ENCODE data around the gene TRPM1.
"Not testable (repeated sequence)": the region's sequence is repeated elsewhere in the genome, so short reads cannot be mapped to it uniquely, and the experiment has no call there.

Gene TRPM1

GRCh38 chr15:31116423-31117030 lies 15.0 kb upstream of the TRPM1 start:
- no peak for DNase-seq

- DNase-seq, result no peak
Measured at GRCh38 chr15:31111091-31111647, 9.6 kb upstream of the TRPM1 start.

- no peak for DNase-seq
Measured at GRCh38 chr15:31108836-31109235, 7.3 kb upstream of the TRPM1 start.

GRCh38 chr15:31106495-31107300 lies 5.2 kb upstream of the TRPM1 start:
- peak in 1 of 3 experiments; percentile 7 for DNase-seq

GRCh38 chr15:31104003-31104402 lies 2.5 kb upstream of the TRPM1 start:
- no peak for DNase-seq

- no peak for DNase-seq
Measured at GRCh38 chr15:31102374-31103342, 1.1 kb upstream of the TRPM1 start.

GRCh38 chr15:31102039-31102321 lies 455 bp upstream of the TRPM1 start:
- peak in 1 of 3 experiments; percentile 58 for DNase-seq

GRCh38 chr15:31100738-31101137 lies 787 bp downstream of the TRPM1 start:
- DNase-seq, result peak in 1 of 3 experiments; percentile 22

- DNase-seq, result peak in 1 of 3 experiments; percentile 15
Measured at GRCh38 chr15:31098953-31099740, 2.4 kb downstream of the TRPM1 start.

GRCh38 chr15:31098491-31098917 lies 3.0 kb downstream of the TRPM1 start:
- no peak for DNase-seq

GRCh38 chr15:31096563-31096962 lies 5.0 kb downstream of the TRPM1 start:
- DNase-seq, result no peak

GRCh38 chr15:31091481-31091880 lies 10.0 kb downstream of the TRPM1 start:
- no peak for DNase-seq

- no peak for DNase-seq
Measured at GRCh38 chr15:31090766-31091165, 10.8 kb downstream of the TRPM1 start.

- no peak for DNase-seq
Measured at GRCh38 chr15:31089368-31090047, 12.0 kb downstream of the TRPM1 start.

- DNase-seq, result no peak
Measured at GRCh38 chr15:31088672-31089367, 12.7 kb downstream of the TRPM1 start.

GRCh38 chr15:31088041-31088440 lies 13.5 kb downstream of the TRPM1 start:
- not testable (repeated sequence) for DNase-seq

- no peak for DNase-seq
Measured at GRCh38 chr15:31086344-31086743, 15.2 kb downstream of the TRPM1 start.

GRCh38 chr15:31085359-31085758 lies 16.2 kb downstream of the TRPM1 start:
- DNase-seq, result no peak

GRCh38 chr15:31084176-31084575 lies 17.3 kb downstream of the TRPM1 start:
- no peak for DNase-seq

- peak in 2 of 3 experiments; percentile 5 to 28 for DNase-seq
Measured at GRCh38 chr15:31083370-31083780, 18.1 kb downstream of the TRPM1 start.

Data from NCI-H1417 (cell line).